Activated CD8-positive, alpha-beta memory T cell treated with anti-CD3 and anti-CD28 coated beads, Interleukin-2, amount 50 U/mL, for 24 hours (primary cell): ENCODE results near the gene TP53I11.

ENCODE experiments used
- DNase-seq: peaks from one replicate; pipeline ENCODE4 v3.0.0-alpha.2; 2020; ENCODE audit errors: extremely low read depth

TP53I11 gene

GRCh38 chr11:44940404-44940803 lies 10.3 kb downstream of the TP53I11 start:
- DNase-seq: no peak

GRCh38 chr11:44939673-44940395 lies 10.8 kb downstream of the TP53I11 start:
- DNase-seq: no peak

- no peak for DNase-seq
These were observed 12.5 kb downstream of the TP53I11 start for GRCh38 chr11:44938066-44938691.

GRCh38 chr11:44936951-44937543 lies 13.6 kb downstream of the TP53I11 start:
- DNase-seq: no peak

GRCh38 chr11:44936525-44936924 lies 14.2 kb downstream of the TP53I11 start:
- peak; percentile 76 for DNase-seq

GRCh38 chr11:44934735-44935250 lies 15.9 kb downstream of the TP53I11 start:
- DNase-seq: no peak

- DNase-seq: no peak
These were observed 16.6 kb downstream of the TP53I11 start for GRCh38 chr11:44934110-44934509.

- no peak for DNase-seq
These were observed 19.2 kb downstream of the TP53I11 start for GRCh38 chr11:44931466-44931865.

GRCh38 chr11:44930588-44931302 lies 19.9 kb downstream of the TP53I11 start:
- no peak for DNase-seq

GRCh38 chr11:44928816-44929215 lies 21.9 kb downstream of the TP53I11 start:
- DNase-seq: no peak

- no peak for DNase-seq
These were observed 22.5 kb downstream of the TP53I11 start for GRCh38 chr11:44928144-44928543.

GRCh38 chr11:44927174-44927661 lies 23.5 kb downstream of the TP53I11 start:
- no peak for DNase-seq

GRCh38 chr11:44926036-44926435 lies 24.6 kb downstream of the TP53I11 start:
- DNase-seq: no peak

GRCh38 chr11:44923806-44924205 lies 26.9 kb downstream of the TP53I11 start:
- DNase-seq: no peak

- DNase-seq: no peak
These were observed 27.6 kb downstream of the TP53I11 start for GRCh38 chr11:44923115-44923514.

- no peak for DNase-seq
These were observed 30.2 kb downstream of the TP53I11 start for GRCh38 chr11:44920451-44920850.

GRCh38 chr11:44917741-44918140 lies 32.9 kb downstream of the TP53I11 start:
- no peak for DNase-seq

GRCh38 chr11:44916801-44917385 lies 33.8 kb downstream of the TP53I11 start:
- no peak for DNase-seq

GRCh38 chr11:44916331-44916730 lies 34.4 kb downstream of the TP53I11 start:
- no peak for DNase-seq

GRCh38 chr11:44915621-44916020 lies 35.1 kb downstream of the TP53I11 start:
- DNase-seq: no peak

GRCh38 chr11:44915004-44915403 lies 35.7 kb downstream of the TP53I11 start:
- DNase-seq: no peak

- DNase-seq: no peak
These were observed 36.6 kb downstream of the TP53I11 start for GRCh38 chr11:44914105-44914504.
